Hematopoietic multipotent progenitor cell (in vitro differentiated cells): ENCODE measurements around the gene RAB30. TPM values are rescaled to one million over a fixed set of nuclear protein-coding genes. Genes with fewer than 3 reads are reported as not detected.

Experiments
- DNase-seq, 3 donors: peaks; one replicate each; pipeline ENCODE4 v3.0.0-alpha.2; 2011 to 2015; ENCODE audit warnings: low read depth in 2 of 3, low spot score in 2 of 3
- total RNA-seq: library from RNA; depleted of rRNA; stranded (reverse); fragments of >200 nt; gene quantifications from one replicate; pipeline ENCODE4 v1.2.3, GENCODE V29; 2012

Gene RAB30
- total RNA-seq, 1 donor = 0.81 TPM

DNA sequence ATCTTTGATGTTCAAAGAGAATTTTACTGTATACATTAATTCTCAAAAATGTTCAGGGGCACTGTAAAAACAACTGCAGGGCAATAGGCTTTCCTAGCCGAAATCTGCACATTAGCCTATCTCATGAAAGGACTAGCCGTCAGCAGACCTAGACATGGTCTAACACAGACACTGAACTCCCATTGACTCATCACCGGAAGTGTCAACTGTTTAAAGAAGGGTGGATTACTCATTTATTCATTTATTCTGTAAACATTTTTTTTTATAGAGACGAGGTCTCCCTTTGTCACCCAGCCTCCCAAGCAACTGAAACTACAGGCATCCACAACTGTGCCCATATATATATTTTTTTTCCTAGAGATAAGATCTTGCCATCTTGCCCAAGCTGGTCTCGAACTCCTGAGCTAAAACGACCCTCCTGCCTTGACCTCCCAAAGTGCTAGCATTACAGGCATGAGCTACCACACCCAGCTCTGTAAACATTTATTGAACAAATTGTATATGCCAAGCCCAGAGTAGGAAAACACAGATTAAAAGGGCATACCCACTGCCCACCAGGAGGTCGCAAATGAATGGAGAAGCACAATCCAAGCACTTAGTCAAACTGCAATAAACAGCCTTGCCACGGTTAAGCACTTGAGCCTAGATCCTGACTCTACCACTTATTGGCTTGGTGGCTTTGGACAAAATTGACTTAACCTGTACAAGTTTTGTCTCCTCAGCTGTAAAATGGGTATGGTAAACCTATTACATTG, 26.6 kb downstream of the RAB30 start:
- DNase-seq = no peak

DNA sequence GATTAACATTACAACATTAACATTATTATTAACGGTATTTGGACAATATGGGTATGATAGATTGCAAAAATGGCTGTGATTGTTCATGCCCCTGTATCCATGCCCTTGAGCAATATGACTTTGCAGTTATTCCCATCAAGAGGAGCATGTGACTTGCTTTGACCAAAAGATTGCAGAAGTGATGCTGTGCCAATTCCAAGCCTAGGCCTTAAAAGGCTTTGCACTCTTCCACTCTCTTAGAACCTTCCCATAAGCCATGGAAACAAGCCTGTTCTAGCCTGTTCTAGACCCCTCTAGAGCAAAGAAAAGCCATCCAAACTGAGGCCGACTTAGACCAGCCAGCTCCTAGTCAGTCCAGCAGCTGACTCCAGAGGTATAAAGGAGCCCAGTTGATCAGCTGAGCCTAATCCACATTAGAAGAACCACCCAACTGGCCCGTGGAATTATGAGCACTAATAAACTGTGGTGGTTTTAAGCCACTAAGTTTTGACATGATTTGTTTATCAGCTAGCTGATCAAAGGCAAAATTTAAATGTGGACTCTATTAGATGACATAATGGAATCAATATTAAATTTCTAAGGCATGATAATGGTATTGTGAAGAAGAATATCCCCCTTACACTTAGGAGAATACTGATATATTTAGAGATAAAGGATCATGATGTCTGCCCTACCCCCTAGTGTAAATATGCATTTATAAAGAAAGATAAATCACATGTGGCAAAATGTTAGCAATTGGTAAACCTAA, 28.6 kb downstream of the RAB30 start:
- DNase-seq = no peak

DNA sequence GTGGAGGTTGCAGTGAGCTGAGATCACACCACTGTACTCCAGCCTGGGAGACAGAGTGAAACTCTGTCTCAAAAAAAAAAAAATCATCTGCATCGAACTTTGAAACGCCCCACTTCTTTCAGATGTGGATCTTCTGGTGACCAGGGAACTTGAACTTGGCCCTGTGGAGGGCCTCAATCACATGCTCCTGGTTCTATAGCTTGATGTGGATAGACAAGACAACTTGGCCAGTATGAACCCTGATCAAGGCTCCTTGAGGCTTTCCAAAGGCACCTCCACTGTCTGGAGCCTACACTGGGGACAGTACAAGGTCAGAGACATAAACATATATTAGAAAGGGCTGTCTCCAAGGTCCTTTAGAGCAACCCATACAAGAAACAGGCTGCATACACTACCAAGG, 30.6 kb downstream of the RAB30 start:
- DNase-seq = no peak

DNA sequence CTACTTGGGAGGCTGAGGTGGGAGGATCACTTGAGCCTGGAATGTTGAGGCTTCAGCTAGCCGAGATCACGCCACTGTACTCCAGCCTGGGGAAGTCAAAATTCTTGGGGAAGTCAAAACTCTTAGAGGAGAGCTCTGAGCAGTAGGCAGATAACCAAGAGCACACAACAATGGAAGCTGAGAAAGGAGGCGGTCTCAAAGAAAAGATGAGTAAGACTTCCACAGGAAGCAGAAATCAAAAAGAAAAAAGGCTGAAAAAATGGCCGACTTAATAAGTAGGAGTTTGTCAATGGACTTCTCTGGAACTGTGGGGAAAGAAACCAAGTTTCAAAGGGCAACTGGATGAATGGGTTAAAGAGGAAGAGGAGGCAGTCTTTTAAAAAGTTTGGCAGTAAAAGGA, 32.1 kb downstream of the RAB30 start:
- DNase-seq = no peak

DNA sequence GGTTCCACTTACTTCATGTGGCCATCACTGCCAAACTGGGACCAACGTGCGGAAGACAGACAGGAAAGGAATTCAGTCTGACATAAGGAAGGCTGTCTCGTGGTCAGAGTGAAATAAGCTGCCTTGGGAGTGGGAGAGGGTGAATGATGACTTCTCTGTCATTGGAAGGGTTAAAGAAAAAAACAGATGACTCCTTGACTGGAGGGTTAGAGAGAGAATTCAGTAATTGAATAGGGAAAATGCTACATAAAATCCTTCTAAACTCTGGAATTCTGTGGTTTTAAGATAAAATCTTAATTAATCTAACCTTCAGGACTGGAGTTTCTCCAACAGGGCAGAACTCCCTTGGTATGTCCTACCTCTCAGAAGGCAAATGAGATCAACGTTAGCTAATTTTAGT, 33.8 kb downstream of the RAB30 start:
- no peak for DNase-seq

DNA sequence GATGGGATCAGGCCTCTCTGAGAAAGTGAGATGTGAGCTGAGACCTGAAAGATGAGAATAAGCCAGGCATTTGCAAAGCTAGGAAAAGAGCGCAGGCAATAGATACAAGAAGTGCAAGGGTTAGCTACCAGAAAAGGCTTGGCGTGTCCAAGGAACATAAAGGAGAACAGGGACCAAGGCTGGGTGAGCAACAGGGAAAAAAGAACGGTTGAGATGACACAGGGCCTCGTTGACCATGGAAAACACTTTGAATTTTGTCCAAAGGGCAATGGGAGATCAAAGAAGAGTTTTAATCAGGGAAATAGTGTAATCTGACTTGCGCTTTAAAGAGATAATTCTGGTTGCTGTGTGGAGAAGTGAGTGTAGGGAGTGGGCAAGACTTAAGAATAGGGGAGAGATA, 35.0 kb downstream of the RAB30 start:
- no peak for DNase-seq

DNA sequence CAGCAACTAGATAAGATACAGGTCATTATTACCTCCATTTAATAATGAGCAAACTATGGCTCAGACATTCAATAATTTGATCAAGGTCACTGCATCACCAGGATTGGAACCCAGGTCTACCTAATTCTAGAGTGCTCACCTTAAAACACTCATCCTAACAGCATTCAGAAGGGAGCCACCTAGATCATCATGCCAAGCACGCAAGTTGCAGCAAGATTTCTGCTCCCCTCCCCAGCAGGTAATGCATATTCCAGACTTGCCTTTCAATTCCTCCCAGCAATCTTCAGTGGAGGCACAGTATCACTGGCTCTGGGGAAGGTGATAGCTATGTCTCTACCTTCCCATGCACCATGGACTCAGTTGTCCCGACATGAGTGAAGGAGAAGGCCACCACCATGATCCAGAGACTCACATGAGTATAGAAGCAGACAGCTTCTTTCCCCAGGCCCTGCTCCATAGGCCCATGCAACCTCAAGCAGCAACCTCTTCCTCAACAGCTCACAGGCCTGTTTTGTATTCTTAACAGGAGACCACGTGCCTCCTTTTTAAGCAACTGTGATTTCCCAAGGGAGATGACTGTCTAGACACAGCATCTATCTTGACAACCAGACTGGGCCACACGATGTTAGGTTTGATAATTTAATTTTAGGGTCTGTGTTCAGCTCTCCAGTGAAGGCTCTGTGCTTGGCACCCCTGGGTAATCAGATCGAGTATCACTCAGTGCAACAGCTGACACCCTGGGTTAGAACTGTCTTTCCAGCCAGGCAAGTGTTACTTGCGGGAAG, 36.4 kb downstream of the RAB30 start:
- no peak for DNase-seq

DNA sequence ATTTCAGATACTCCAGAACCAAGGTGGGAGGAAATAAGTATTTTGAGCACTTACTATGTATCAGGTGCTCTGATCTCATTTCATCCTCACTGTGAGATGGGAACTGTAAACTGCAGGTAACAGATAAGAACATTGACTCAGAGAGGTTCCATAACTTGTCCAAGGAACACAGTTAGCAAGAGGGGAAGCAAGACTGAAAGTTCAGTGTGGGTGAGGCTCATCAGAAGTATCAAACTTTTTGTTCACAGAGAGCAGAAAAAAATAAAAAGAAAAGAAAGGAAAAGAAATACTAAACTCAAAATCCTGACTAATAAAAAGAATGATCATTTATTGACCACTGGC, 37.1 kb downstream of the RAB30 start:
- no peak for DNase-seq

DNA sequence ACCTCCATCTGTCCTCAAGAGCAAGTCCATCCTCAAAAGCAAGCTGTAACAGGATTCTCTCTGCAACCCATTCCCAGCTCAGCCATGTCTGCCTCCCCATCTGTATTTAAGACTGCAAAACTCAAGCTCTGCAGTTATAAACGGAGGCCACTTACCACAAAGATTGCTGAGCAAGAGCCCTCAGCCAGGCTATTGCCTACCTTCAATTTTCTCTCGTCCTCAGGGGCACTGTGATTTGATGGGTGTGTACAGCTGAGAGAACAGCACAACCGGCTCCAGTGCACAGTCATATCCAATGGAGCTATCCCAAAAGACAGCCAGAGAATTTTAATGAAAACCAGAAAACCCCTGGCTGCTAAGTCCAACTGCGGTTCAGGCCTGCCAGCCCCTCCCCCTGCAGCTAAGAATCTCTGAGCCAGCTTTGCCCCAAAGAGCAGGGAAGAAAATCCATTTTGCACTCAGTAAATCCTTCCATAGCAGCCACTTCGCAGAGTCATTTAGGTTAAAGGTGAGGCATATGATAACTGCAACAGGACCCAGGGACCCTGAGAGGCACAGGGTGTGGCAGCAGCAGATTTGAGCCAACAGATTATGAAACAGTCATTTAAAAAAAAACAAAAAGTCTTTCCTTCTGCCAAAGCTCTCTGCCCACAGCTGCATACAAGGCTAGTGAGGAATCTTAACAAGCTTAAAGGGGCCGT, 37.6 kb downstream of the RAB30 start:
- no peak for DNase-seq

DNA sequence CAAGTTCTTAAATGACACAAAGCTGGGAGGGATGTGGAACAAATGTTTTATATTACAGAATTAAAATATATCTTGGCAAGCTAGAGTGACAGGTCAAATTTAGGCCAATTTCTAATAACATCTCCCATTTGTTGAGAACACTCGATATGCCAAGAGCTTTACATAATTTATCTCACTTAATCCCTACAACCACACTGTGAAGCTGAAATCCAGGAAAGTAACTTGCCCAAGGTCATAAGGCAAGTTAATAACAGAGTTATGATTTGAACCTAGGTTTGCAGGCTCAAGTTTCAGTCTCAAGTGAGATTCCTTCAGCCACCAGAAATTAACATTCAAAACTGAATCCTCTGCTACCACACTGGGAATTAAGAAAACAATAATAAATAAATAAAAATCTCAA, 38.3 kb downstream of the RAB30 start:
- no peak for DNase-seq

DNA sequence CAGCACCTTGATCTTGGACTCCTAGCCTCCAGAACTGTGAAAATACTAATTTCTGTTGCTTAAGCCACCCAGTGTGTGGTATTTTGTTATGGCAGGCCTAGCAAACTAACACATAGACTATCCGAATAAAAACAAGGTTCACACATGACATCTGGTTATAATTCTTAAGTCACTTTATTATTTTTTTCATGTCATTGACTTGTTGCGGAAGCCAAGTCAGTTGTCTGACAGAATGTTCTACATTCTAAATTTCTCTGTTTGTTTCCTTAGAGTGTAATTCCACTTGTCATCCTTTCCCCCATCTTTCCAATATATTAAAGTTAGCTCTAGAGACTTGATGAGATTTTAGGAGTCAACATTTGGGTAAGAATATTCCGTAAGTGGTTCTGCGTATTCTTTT, 40.6 kb downstream of the RAB30 start:
- no peak for DNase-seq

DNA sequence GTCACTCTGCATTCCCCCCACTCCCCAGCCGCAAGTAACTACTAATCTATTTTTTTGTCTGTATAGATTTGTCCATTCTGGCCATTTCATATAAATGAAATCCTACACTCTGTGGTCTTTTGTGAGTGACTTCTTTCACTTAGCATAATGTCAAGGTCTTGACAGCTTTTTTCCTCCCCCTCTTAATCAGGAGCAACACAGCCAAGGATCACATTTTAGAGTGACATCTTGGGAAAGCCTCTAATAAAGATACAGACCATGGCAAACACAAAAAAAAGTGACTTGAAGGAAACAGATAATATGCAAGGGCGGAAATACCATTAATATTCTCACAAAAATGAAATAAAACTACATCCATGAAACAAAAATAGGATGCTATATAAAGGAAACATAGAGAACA, 43.9 kb downstream of the RAB30 start:
- no peak for DNase-seq

DNA sequence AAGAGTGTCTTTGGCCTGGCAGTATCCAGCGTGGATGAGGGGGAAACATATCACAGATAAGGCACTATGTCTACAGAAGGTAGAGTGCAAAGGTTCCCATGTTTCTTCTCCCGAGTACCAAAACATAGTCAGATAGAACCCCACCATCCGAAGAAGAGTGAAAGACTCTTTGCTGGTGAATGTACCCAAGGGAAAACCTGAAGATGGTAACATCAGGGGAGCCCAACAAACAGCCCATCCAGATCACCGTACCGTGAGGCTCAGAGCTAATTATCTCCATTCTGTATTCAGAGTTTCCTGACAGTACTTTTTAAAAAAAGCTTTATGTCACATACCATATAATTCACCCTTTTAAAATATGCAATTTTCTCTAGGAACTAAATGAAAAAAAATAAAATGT, 44.4 kb downstream of the RAB30 start:
- DNase-seq = no peak

DNA sequence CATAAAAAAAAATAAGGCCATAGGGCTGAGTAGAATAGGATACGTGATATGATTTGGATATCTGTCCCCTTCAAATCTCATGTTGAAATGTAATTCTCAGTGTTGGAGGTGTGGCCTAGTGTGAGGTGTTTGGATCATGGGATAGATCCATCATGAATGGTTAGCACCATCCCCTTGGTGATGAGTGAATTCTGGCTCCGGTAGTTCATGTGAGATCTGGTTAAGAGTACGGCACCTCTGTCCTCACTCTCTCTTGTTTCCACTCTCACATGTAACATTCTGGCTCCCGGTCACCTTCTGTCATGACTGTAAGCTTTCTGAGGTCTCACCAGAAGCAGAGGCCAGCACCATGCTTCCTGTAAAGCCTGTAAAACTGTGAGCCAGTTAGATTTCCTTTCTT, 45.5 kb downstream of the RAB30 start:
- no peak for DNase-seq

DNA sequence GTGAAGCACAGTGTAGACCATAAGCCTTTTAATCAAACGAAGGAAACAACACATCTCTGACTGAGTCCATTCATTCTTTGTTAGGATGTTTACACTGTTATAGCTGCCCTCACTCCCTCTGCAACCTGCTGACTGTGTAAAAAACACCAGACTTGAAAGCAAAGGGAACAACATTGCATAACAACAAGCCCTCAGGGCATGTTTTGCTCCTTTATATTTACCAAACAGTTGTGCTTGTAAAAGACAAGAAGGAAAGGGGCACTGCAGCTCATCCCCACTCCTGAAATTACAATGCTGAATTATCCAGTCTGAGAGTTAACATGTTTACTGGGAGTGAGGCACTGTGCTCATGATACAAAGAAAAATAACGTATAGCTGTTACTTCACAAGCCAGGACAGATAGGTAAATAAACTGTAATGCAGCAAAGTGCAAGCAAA, 46.4 kb downstream of the RAB30 start:
- DNase-seq = no peak

DNA sequence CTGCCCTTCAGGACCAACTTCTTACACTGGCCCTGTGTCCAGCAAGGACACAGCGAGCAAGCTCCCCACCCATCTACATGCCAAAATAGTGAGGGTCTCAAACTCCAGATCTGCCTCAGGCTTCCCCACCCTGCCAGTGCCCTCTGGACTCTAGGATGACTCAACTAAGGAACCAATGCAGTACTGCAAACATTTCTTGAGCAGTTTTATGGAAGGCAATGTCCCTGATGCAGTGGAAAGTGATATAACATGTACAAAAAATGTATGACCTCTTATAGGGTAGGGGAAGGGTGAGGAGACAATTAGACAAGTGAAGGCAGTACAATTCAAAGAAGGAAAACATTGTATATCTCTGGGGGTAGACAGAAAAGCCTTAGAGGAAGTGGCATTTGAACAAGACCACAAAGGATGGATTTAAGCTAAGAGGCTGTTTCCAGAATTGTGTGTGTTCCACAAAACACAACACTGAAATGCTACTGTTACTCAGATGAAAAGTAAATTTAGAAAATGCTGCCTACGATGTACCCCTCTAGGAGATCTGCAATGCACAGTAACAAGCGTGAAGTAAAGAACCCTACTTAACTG, 47.3 kb downstream of the RAB30 start:
- DNase-seq = no peak

DNA sequence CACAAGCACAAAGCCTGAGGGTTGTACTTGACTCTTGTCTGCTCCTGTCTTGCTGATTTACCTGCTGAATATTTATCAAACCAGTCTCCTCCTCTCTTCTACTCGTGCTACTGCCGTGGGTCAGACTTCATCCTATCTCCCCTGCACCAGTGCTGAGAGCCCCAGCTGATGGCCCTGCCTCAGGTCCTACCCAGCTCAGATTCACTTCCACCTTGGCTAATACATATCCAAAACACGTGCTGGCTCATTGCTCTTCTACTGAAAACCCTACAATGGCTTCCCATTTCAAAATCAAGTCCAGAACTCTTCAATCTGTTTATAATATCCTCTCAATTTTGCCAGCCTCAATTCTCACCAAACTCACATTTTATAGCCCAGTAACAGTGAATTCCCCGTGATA, 48.3 kb downstream of the RAB30 start:
- no peak for DNase-seq

DNA sequence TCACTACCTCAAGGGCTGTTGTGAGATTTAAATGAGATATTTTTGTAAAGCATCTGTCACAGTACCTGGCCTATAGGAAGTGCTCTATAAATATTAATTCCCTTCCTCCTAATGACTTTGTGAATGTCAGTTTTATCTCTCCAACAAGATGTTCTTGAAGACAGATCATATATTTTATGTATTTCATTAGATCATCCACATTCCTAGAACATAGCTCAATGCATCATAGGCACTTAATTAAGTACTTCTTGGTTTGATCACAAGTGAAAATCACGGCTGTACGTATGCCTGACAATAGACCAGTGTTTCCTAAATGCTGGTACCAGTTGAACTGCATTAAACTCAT, 49.9 kb downstream of the RAB30 start:
- no peak for DNase-seq

DNA sequence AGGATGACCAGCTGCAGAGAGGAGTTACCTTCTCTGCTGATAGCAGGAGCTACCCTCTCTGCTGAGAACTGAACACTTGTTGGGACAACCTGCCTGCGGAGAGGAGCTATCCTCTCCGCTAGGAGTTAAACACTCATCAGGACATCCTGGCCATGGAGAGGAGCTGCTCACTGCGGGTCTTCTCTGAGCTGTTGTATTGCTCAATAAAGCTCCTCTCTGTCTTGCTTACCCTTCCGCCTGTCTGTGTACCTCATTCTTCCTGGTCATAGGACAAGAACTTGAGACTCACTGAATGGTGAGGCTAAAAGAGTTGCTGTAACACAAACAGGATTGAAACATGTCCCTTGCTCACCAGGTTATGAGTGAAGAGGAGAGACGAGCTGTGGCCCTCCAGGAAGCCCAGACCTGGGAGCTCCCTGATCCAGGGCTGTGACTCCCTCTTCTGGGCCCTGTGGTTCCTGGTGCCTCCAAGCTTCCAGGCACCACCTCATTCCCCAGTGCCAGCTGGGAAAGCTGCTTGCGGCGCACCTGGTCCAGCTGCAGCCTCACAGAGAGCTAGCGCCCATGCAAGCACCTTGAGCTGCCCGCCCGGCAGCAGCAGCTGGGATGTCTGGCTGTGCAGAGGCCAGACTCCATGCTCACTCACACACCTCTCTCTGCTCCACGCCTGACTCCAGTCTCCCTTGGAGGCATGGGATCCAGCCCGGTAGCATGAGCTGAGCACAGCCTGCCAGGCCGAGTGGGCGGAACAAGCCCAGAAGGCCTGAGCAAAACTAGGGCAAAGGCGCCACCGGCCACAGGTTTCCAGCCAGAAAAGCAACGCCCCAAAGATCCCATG, 50.5 kb downstream of the RAB30 start:
- no peak for DNase-seq
